ENCODE results near the gene CYP2C18.
"Not testable (repeated sequence)": the region's sequence is repeated elsewhere in the genome, so short reads cannot be mapped to it uniquely, and the experiment has no call there.

CYP2C18 gene

GRCh38 chr10:94683214-94684054, at the start of gene CYP2C18:
CYP2C18 (plus strand) TSS chr10:94683729; CDS start chr10:94683820, 91 bp downstream.
- TF ChIP-seq CTCF (IDR thresholded peaks at IDR 0.05; ENCODE audit: low read depth, low read length), result no peak
- DNase-seq (ENCODE audit: extremely low read depth, low read depth), result no peak

GRCh38 chr10:94638097-94638496, 45.4 kb upstream of the CYP2C18 start:
- not testable (repeated sequence) for DNase-seq (ENCODE audit: extremely low read depth, low read depth)

GRCh38 chr10:94639902-94640301, 43.6 kb upstream of the CYP2C18 start:
- no peak for DNase-seq (ENCODE audit: extremely low read depth, low read depth)

GRCh38 chr10:94640562-94640961, 43.0 kb upstream of the CYP2C18 start:
- no peak for DNase-seq (ENCODE audit: extremely low read depth, low read depth)
- TF ChIP-seq CTCF (IDR thresholded peaks at IDR 0.05; ENCODE audit: low read depth, low read length), result no peak

More at GRCh38 chr10:94639902-94640301, 43.6 kb upstream of the CYP2C18 start:
- TF ChIP-seq CTCF (IDR thresholded peaks at IDR 0.05; ENCODE audit: low read depth, low read length), result no peak

- TF ChIP-seq CTCF (IDR thresholded peaks at IDR 0.05; ENCODE audit: low read depth, low read length), result no peak
- no peak for DNase-seq (ENCODE audit: extremely low read depth, low read depth)
Observed at GRCh38 chr10:94641480-94641879, 42.0 kb upstream of the CYP2C18 start.

GRCh38 chr10:94644352-94644751, 39.2 kb upstream of the CYP2C18 start:
- no peak for TF ChIP-seq CTCF (IDR thresholded peaks at IDR 0.05; ENCODE audit: low read depth, low read length)
- no peak for DNase-seq (ENCODE audit: extremely low read depth, low read depth)

- no peak for TF ChIP-seq CTCF (IDR thresholded peaks at IDR 0.05; ENCODE audit: low read depth, low read length)
- DNase-seq (ENCODE audit: extremely low read depth, low read depth), result no peak
Observed at GRCh38 chr10:94645285-94645684, 38.2 kb upstream of the CYP2C18 start.

GRCh38 chr10:94655201-94655600, 28.3 kb upstream of the CYP2C18 start:
- not testable (repeated sequence) for DNase-seq (ENCODE audit: extremely low read depth, low read depth)

- DNase-seq (ENCODE audit: extremely low read depth, low read depth), result not testable (repeated sequence)
Observed at GRCh38 chr10:94663061-94663460, 20.5 kb upstream of the CYP2C18 start.
